ENCODE results near the gene LAMTOR5. TPM values are rescaled to one million over a fixed set of nuclear protein-coding genes. Genes with fewer than 3 reads are reported as not detected.

The LAMTOR5 gene
- total and polyA plus RNA-seq, 2 of the 4 experiments (the other 2 are of a cell fraction): 159 to 369 TPM

DNA sequence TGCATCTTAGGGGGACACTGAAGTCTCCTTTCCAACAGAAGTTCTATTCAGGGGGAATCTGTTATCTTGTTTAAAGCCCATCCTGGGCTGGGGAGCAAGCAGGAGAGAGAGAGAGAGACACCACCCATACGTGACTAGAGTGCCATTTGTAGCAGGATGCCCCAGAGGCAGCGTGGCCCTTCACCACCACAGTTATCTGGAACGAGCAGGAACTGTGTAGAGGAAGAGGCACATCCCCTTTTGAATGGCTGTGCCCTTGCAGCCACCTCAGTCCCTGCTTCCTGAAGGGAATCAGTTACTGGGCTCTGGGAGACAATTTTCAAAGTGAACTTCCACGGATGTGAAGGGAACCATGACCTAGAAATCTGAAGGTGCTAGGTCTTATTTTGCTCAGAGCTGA lies 19.4 kb upstream of the LAMTOR5 start:
- in situ Hi-C loops (cut with MboI; ENCODE audit: low sequenced_read_pairs): no loop called here
- TF ChIP-seq, protein P1, sequence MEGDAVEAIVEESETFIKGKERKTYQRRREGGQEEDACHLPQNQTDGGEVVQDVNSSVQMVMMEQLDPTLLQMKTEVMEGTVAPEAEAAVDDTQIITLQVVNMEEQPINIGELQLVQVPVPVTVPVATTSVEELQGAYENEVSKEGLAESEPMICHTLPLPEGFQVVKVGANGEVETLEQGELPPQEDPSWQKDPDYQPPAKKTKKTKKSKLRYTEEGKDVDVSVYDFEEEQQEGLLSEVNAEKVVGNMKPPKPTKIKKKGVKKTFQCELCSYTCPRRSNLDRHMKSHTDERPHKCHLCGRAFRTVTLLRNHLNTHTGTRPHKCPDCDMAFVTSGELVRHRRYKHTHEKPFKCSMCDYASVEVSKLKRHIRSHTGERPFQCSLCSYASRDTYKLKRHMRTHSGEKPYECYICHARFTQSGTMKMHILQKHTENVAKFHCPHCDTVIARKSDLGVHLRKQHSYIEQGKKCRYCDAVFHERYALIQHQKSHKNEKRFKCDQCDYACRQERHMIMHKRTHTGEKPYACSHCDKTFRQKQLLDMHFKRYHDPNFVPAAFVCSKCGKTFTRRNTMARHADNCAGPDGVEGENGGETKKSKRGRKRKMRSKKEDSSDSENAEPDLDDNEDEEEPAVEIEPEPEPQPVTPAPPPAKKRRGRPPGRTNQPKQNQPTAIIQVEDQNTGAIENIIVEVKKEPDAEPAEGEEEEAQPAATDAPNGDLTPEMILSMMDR (conservative IDR thresholded peaks at IDR 0.05; ENCODE audit: low read depth, low read length): no peak
- no peak for TF ChIP-seq MXI1 (IDR thresholded peaks at IDR 0.05; ENCODE audit: borderline replicate concordance, low read depth, low read length)
- no peak for TF ChIP-seq CEBPB (IDR thresholded peaks at IDR 0.05; ENCODE audit: low read depth, low read length)
- no peak for TF ChIP-seq POLR2A (IDR thresholded peaks at IDR 0.05; ENCODE audit: low read depth, low read length)
- no peak for TF ChIP-seq RCOR1 (IDR thresholded peaks at IDR 0.05; ENCODE audit: insufficient replicate concordance, low read length)
- TF ChIP-seq BHLHE40 (IDR thresholded peaks at IDR 0.05; ENCODE audit: low read depth, low read length): no peak
- no peak for TF ChIP-seq FOS (IDR thresholded peaks at IDR 0.05; ENCODE audit: low read depth, low read length)
- TF ChIP-seq MAZ (IDR thresholded peaks at IDR 0.05; ENCODE audit: borderline replicate concordance, low read depth, low read length): no peak
- TF ChIP-seq USF2 (IDR thresholded peaks at IDR 0.05; ENCODE audit: low read depth, low read length): no peak
- no peak for TF ChIP-seq MAFK (IDR thresholded peaks at IDR 0.05; ENCODE audit: low read depth, low read length)
- no peak for TF ChIP-seq CHD1 (IDR thresholded peaks at IDR 0.05; ENCODE audit: low read depth, low read length)
- TF ChIP-seq ELK1 (IDR thresholded peaks at IDR 0.05; ENCODE audit: borderline replicate concordance, low read depth, low read length): no peak
- no peak for TF ChIP-seq RFX5 (IDR thresholded peaks at IDR 0.05; ENCODE audit: low read depth, low read length)
- TF ChIP-seq SMC3 (IDR thresholded peaks at IDR 0.05; ENCODE audit: low read depth, low read length): no peak
- TF ChIP-seq RAD21 (IDR thresholded peaks at IDR 0.05; ENCODE audit: low read length): no peak
- no peak for TF ChIP-seq NFE2L2 (IDR thresholded peaks at IDR 0.05; ENCODE audit: low read depth, low read length)
- H3K4me3 ChIP-seq (ENCODE audit: insufficient read depth, low read depth, low read length): no peak overlapping the region
- H3K9me1 ChIP-seq (ENCODE audit: insufficient read depth, low read length): no peaks in the 10 kb centered on the region
- no peak overlapping the region for H2AFZ ChIP-seq (replicated peaks; ENCODE audit: low read length, poor library complexity)
- no peak overlapping the region for H3K9ac ChIP-seq (ENCODE audit: low read depth, low read length)
- H3K23ac ChIP-seq (ENCODE audit: low read depth, low read length): no peak overlapping the region
- H3K36me3 ChIP-seq (ENCODE audit: control insufficient read depth, insufficient read depth, low read length): no peaks in the 10 kb centered on the region
- no peak overlapping the region for H4K91ac ChIP-seq (ENCODE audit: insufficient read depth, low read depth, low read length)
- H3K18ac ChIP-seq (ENCODE audit: low read depth, low read length): no peak overlapping the region
- H3K56ac ChIP-seq (ENCODE audit: extremely low read depth, insufficient read depth, low read length): no peak overlapping the region
- H2BK5ac ChIP-seq (ENCODE audit: low read depth, low read length, poor library complexity, severe bottlenecking): no peak overlapping the region
- no CpG with 5 or more reads among the region's 4 CpGs for WGBS, 2 experiments (ENCODE audit: extremely low coverage in 2 of 2, insufficient read length in 1 of 2)
- H4K20me1 ChIP-seq (ENCODE audit: insufficient read depth, low read length): no peaks in the 10 kb centered on the region
- no peaks in the 10 kb centered on the region for H3K4me1 ChIP-seq (ENCODE audit: control insufficient read depth, insufficient read depth, low read length)
- intact Hi-C loops (cut with micrococcal nuclease): no loop called here
- H4K5ac ChIP-seq (ENCODE audit: low read depth, low read length): no peak overlapping the region
- no peak overlapping the region for H3K27ac ChIP-seq (ENCODE audit: insufficient read depth, low read length)
- no peak overlapping the region for H2BK120ac ChIP-seq (ENCODE audit: low read depth, low read length)
- no peaks in the 10 kb centered on the region for H3K79me1 ChIP-seq (ENCODE audit: low read depth in 1 of 2, low read length in 2 of 2)
- POLR2A ChIA-PET (ENCODE audit: unreplicated experiment): interaction anchor here (0.5 kb wide), 1 partner anchor 22 kb away, joined by 3 read pairs; no protein-coding TSS in a partner anchor
- BruUV-seq (replicated peaks): no TSS peak
- no peaks in the 10 kb centered on the region for H3K9me3 ChIP-seq (ENCODE audit: control insufficient read depth, insufficient read depth, low read length)
- no peak overlapping the region for H3K14ac ChIP-seq (replicated peaks; ENCODE audit: low read depth, low read length)
- DNase-seq: no peak
- H4K8ac ChIP-seq (ENCODE audit: low read depth in 2 of 2, low read length in 2 of 2): no peak overlapping the region
- H2BK20ac ChIP-seq (ENCODE audit: low read depth, low read length): no peak overlapping the region
- no peak overlapping the region for H2BK15ac ChIP-seq (ENCODE audit: low read depth, low read length)
- dilution Hi-C loops (cut with HindIII; ENCODE audit: low sequenced_read_pairs, unreplicated experiment): no loop called here
- no peak overlapping the region for H2AK5ac ChIP-seq (ENCODE audit: low read depth, low read length)
- no peak overlapping the region for H3K4me2 ChIP-seq (ENCODE audit: low read depth, low read length)
- CTCF ChIA-PET: interaction anchor here (1.4 kb wide), 1 partner anchor 69 kb away, joined by 4 read pairs; no protein-coding TSS in a partner anchor
- ATAC-seq (ENCODE audit: low read depth): no peak
- H3K27me3 ChIP-seq (ENCODE audit: control insufficient read depth, insufficient read depth, low read length): peaks cover 41% of the 10 kb centered on the region
- no peak overlapping the region for H3K4ac ChIP-seq (ENCODE audit: low read depth, low read length)
- no peak overlapping the region for H2AK9ac ChIP-seq (replicated peaks; ENCODE audit: low read depth, low read length, poor library complexity)
